IMR-90 (cell line): ENCODE data around the gene OR4D11. TPM values are rescaled to one million over a fixed set of nuclear protein-coding genes. Genes with fewer than 3 reads are reported as not detected.

Experiments used
- ATAC-seq: fragments of 200-7000 bp; cut with Tn5 transposase; 2 replicates; pipeline ENCODE4 v1.9.1; 2020; ENCODE audit warnings: low read depth, mild to moderate bottlenecking, moderate library complexity
- BruUV-seq: library from RNA; stranded (reverse); fragments of 400-500 nt; replicated peaks from 2 replicates; lab custom pipeline; 2021; lab: Mats Ljungman, UMichigan
- CTCF ChIA-PET: fragments of 300-600 bp; formaldehyde crosslinking; extraction: SDS; loops from one replicate; lab custom pipeline; 2021; ENCODE audit warnings: antibody characterized with exemption; lab: Yijun Ruan, JAX
- POLR2A ChIA-PET: fragments of 300-600 bp; sonication (Branson Sonifier 250); formaldehyde crosslinking; loops from one replicate; lab custom pipeline; 2022; ENCODE audit warnings: antibody characterized with exemption; ENCODE audit not compliant: unreplicated experiment; lab: Charles Lee
- DNase-seq: peaks from one replicate; pipeline ENCODE4 v3.0.0; 2013
- H2AFZ ChIP-seq: replicated peaks from 2 replicates; pipeline ENCODE3; 2013; ENCODE audit warnings: low read length, mild to moderate bottlenecking; ENCODE audit not compliant: poor library complexity
- H2AK5ac ChIP-seq: 2 replicates; pipeline ENCODE4 v1.6.1; 2013; ENCODE audit warnings: low read depth, low read length, inconsistent platforms
- H2AK9ac ChIP-seq: replicated peaks from 2 replicates; pipeline ENCODE3; 2013; ENCODE audit warnings: mild to moderate bottlenecking, low read depth, low read length, moderate library complexity; ENCODE audit not compliant: poor library complexity
- H2BK120ac ChIP-seq: 2 replicates; pipeline ENCODE4 v1.6.1; 2013; ENCODE audit warnings: low read depth, low read length, inconsistent platforms
- H2BK15ac ChIP-seq: 3 replicates; pipeline ENCODE4 v1.6.1; 2013; ENCODE audit warnings: low read depth, low read length, inconsistent platforms
- H2BK20ac ChIP-seq: 2 replicates; pipeline ENCODE4 v1.6.1; 2013; ENCODE audit warnings: low read depth, mild to moderate bottlenecking, inconsistent platforms, low read length, moderate library complexity
- H2BK5ac ChIP-seq: 2 replicates; pipeline ENCODE4 v1.6.1; 2013; ENCODE audit warnings: mild to moderate bottlenecking, low read depth, low read length, inconsistent platforms; ENCODE audit not compliant: poor library complexity, severe bottlenecking
- H3K14ac ChIP-seq: replicated peaks from 2 replicates; pipeline ENCODE4 v1.6.1; 2013; ENCODE audit warnings: low read depth, low read length, inconsistent platforms
- H3K18ac ChIP-seq: 2 replicates; pipeline ENCODE4 v1.6.1; 2013; ENCODE audit warnings: low read depth, low read length, control low read depth
- H3K23ac ChIP-seq: 2 replicates; pipeline ENCODE4 v1.6.1; 2013; ENCODE audit warnings: low read depth, low read length, inconsistent platforms
- H3K27ac ChIP-seq: 2 replicates; pipeline ENCODE4 v1.5.1; 2013; ENCODE audit warnings: mild to moderate bottlenecking, control low read depth, low read length; ENCODE audit not compliant: insufficient read depth
- H3K27me3 ChIP-seq: 2 replicates; pipeline ENCODE4 v1.6.1; 2013; ENCODE audit warnings: low read length; ENCODE audit not compliant: control insufficient read depth, insufficient read depth
- H3K36me3 ChIP-seq: 2 replicates; pipeline ENCODE4 v1.6.1; 2013; ENCODE audit warnings: low read length, mixed read lengths; ENCODE audit not compliant: control insufficient read depth, insufficient read depth
- H3K4ac ChIP-seq: 2 replicates; pipeline ENCODE4 v1.6.1; 2013; ENCODE audit warnings: low read depth, low read length, inconsistent platforms
- H3K4me1 ChIP-seq: 2 replicates; pipeline ENCODE4 v1.6.1; 2013; ENCODE audit warnings: low read length, mixed read lengths; ENCODE audit not compliant: control insufficient read depth, insufficient read depth
- H3K4me2 ChIP-seq: 2 replicates; pipeline ENCODE4 v1.6.1; 2013; ENCODE audit warnings: low read depth, mild to moderate bottlenecking, control low read depth, low read length, moderate library complexity
- H3K4me3 ChIP-seq: 2 replicates; pipeline ENCODE4 v1.5.1; 2013; ENCODE audit warnings: low read depth, mild to moderate bottlenecking, control low read depth, low read length, moderate library complexity; ENCODE audit not compliant: insufficient read depth
- H3K56ac ChIP-seq: 2 replicates; pipeline ENCODE4 v1.6.1; 2013; ENCODE audit warnings: low read length, inconsistent platforms; ENCODE audit not compliant: insufficient read depth; ENCODE audit errors: extremely low read depth
- H3K79me1 ChIP-seq, 2 experiments: 2 replicates each; pipeline ENCODE4 v1.6.1; 2013; ENCODE audit warnings: low read length in 2 of 2, inconsistent platforms in 1 of 2, low read depth in 1 of 2
- H3K9ac ChIP-seq: 2 replicates; pipeline ENCODE4 v1.6.1; 2013; ENCODE audit warnings: low read depth, low read length, control low read depth
- H3K9me1 ChIP-seq: 2 replicates; pipeline ENCODE4 v1.6.1; 2013; ENCODE audit warnings: low read length, inconsistent platforms; ENCODE audit not compliant: insufficient read depth
- H3K9me3 ChIP-seq: 2 replicates; pipeline ENCODE4 v1.6.1; 2013; ENCODE audit warnings: low read length; ENCODE audit not compliant: control insufficient read depth, insufficient read depth
- H4K20me1 ChIP-seq: 2 replicates; pipeline ENCODE4 v1.6.1; 2013; ENCODE audit warnings: low read length, inconsistent platforms; ENCODE audit not compliant: insufficient read depth
- H4K5ac ChIP-seq: 2 replicates; pipeline ENCODE4 v1.6.1; 2013; ENCODE audit warnings: mild to moderate bottlenecking, low read depth, low read length, control low read depth
- H4K8ac ChIP-seq, 2 experiments: 2 replicates each; pipeline ENCODE4 v1.6.1; 2013; ENCODE audit warnings: low read depth in 2 of 2, low read length in 2 of 2, control low read depth in 1 of 2, inconsistent platforms in 1 of 2
- H4K91ac ChIP-seq: 2 replicates; pipeline ENCODE4 v1.6.1; 2013; ENCODE audit warnings: low read depth, low read length, inconsistent platforms; ENCODE audit not compliant: insufficient read depth
- BHLHE40 ChIP-seq: fragments of 150-350 bp; IDR thresholded peaks from 2 replicates; pipeline ENCODE4 v1.6.1; 2016; ENCODE audit warnings: mild to moderate bottlenecking, low read depth, low read length
- CEBPB ChIP-seq: IDR thresholded peaks from 2 replicates; pipeline ENCODE4 v1.6.1; 2012; ENCODE audit warnings: low read depth, low read length, improper control_type of control experiment
- CHD1 ChIP-seq: IDR thresholded peaks from 2 replicates; pipeline ENCODE4 v1.6.1; 2012; ENCODE audit warnings: low read depth, low read length, improper control_type of control experiment
- FOS ChIP-seq: fragments of 150-350 bp; IDR thresholded peaks from 2 replicates; pipeline ENCODE4 v1.6.1; 2016; ENCODE audit warnings: low read depth, low read length
- MAFK ChIP-seq: IDR thresholded peaks from 2 replicates; pipeline ENCODE4 v1.6.1; 2012; ENCODE audit warnings: low read depth, low read length, improper control_type of control experiment
- MAZ ChIP-seq: IDR thresholded peaks from 2 replicates; pipeline ENCODE4 v1.6.1; 2012; ENCODE audit warnings: low read depth, mild to moderate bottlenecking, low read length, improper control_type of control experiment, moderate library complexity, borderline replicate concordance
- MXI1 ChIP-seq: IDR thresholded peaks from 2 replicates; pipeline ENCODE4 v1.6.1; 2012; ENCODE audit warnings: low read depth, mild to moderate bottlenecking, low read length, moderate library complexity, borderline replicate concordance
- NFE2L2 ChIP-seq: fragments of 150-350 bp; IDR thresholded peaks from 2 replicates; pipeline ENCODE4 v1.6.1; 2016; ENCODE audit warnings: low read depth, mild to moderate bottlenecking, low read length
- POLR2A ChIP-seq: IDR thresholded peaks from 2 replicates; pipeline ENCODE4 v1.6.1; 2012; ENCODE audit warnings: mild to moderate bottlenecking, low read depth, low read length
- RAD21 ChIP-seq: IDR thresholded peaks from 2 replicates; pipeline ENCODE4 v1.6.1; 2012; ENCODE audit warnings: low read length, improper control_type of control experiment
- RCOR1 ChIP-seq: IDR thresholded peaks from 2 replicates; pipeline ENCODE4 v1.6.1; 2012; ENCODE audit warnings: mild to moderate bottlenecking, low read length, improper control_type of control experiment; ENCODE audit not compliant: insufficient replicate concordance
- RFX5 ChIP-seq: IDR thresholded peaks from 2 replicates; pipeline ENCODE4 v1.8.0; 2012; ENCODE audit warnings: low read depth, mild to moderate bottlenecking, low read length, moderate library complexity
- SMC3 ChIP-seq: fragments of 150-350 bp; IDR thresholded peaks from 2 replicates; pipeline ENCODE4 v1.6.1; 2016; ENCODE audit warnings: low read depth, mild to moderate bottlenecking, antibody characterized with exemption, low read length, moderate library complexity
- WGBS, 2 experiments: methylation state at CpG; one replicate each; pipeline versions ENCODE4 v1.1.5 to v1.1.7; 2013; ENCODE audit warnings: missing lambda C conversion rate in 2 of 2; ENCODE audit not compliant: insufficient read length in 1 of 2; ENCODE audit errors: extremely low coverage in 2 of 2; 5-methylcytosine and 5-hydroxymethylcytosine counted together
- dilution Hi-C: fragments of 300-500 bp; cut with HindIII; formaldehyde crosslinking; loops from one replicate; pipeline ENCODE4 v1.14.3; 2018; ENCODE audit warnings: low sequenced_read_pairs; ENCODE audit not compliant: unreplicated experiment
- in situ Hi-C: fragments of 300-500 bp; cut with MboI; formaldehyde crosslinking; loops from 3 replicates; pipeline ENCODE4 v1.14.3; 2019; ENCODE audit warnings: low sequenced_read_pairs, inconsistent platforms, mixed read lengths
- intact Hi-C: fragments of 100-400 bp; cut with micrococcal nuclease; formaldehyde crosslinking; loops from 2 replicates; pipeline ENCODE4 v1.10.0; 2022
- polyA plus RNA-seq, 3 experiments: library from polyadenylated mRNA; depleted of rRNA; stranded (reverse); fragments of >200 nt; gene quantifications; 2 replicates each; pipeline ENCODE4 v1.2.3, GENCODE V29; 2012; ENCODE audit warnings: low replicate concordance in 1 of 3
- total RNA-seq: library from RNA; depleted of rRNA; stranded (reverse); fragments of >200 nt; gene quantifications from 2 replicates; pipeline ENCODE4 v1.2.3, GENCODE V29; 2012
- TF ChIP-seq, protein P1 (sequence below): fragments of 150-350 bp; IDR thresholded peaks from 2 replicates; pipeline ENCODE4 v1.6.1; 2016; ENCODE audit warnings: low read depth, mild to moderate bottlenecking, low read length, moderate library complexity, borderline replicate concordance
- TF ChIP-seq, protein P2 (sequence below): fragments of 150-350 bp; IDR thresholded peaks from 2 replicates; pipeline ENCODE4 v1.6.1; 2017; ENCODE audit warnings: mild to moderate bottlenecking, antibody characterized with exemption, low read length, low read depth
- TF ChIP-seq, protein P3 (sequence below): conservative IDR thresholded peaks from 2 replicates; pipeline ENCODE4 v1.5.1; 2012; ENCODE audit warnings: mild to moderate bottlenecking, low read depth, low read length, improper control_type of control experiment

OR4D11 gene
- total and polyA plus RNA-seq, 2 of the 4 experiments (the other 2 are of a cell fraction) = not detected

DNA sequence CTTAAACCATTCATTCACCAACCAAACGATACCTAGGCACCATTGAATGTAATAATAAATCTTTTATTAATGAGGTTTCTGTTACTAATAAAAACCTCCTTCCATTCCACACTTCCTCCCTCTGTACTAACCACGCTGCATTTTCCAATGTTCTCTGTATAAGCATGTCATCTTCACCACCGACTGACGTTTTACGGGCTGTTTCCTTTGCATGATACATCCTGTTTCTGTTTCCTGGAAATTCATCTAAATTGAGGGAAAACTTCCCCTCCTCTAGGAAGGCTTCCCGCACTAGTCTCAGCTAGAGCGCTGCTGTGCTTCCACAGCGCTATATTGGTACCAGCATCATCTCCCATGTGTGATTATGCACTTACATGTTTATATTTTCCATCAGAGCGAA is 28.2 kb upstream of the OR4D11 start:
- in situ Hi-C loops (no loop called here), dilution Hi-C loops (no loop called here), intact Hi-C loops (no loop called here)
- H3K4me3 ChIP-seq = no peak overlapping the region
- H4K20me1 ChIP-seq = no peaks in the 10 kb centered on the region
- BruUV-seq = no TSS peak
- H4K91ac ChIP-seq = no peak overlapping the region
- H2AK9ac ChIP-seq = no peak overlapping the region
- H3K18ac ChIP-seq = no peak overlapping the region
- no peaks in the 10 kb centered on the region for H3K4me1 ChIP-seq
- no peak overlapping the region for H4K5ac ChIP-seq
- H2BK20ac ChIP-seq = no peak overlapping the region
- CTCF ChIA-PET = no interaction called here
- no peak overlapping the region for H2BK5ac ChIP-seq
- no peak overlapping the region for H2AK5ac ChIP-seq
- H2AFZ ChIP-seq = no peak overlapping the region
- no peak overlapping the region for H4K8ac ChIP-seq
- no peak overlapping the region for H3K23ac ChIP-seq
- H3K56ac ChIP-seq = no peak overlapping the region
- no peak overlapping the region for H3K27ac ChIP-seq
- TF ChIP-seq RAD21 (no peak), RCOR1 (no peak), MAZ (no peak), MXI1 (no peak), NFE2L2 (no peak), RFX5 (no peak), SMC3 (no peak), CEBPB (no peak), CHD1 (no peak), POLR2A (no peak), FOS (no peak), MAFK (no peak), BHLHE40 (no peak)
- TF ChIP-seq, protein P1, sequence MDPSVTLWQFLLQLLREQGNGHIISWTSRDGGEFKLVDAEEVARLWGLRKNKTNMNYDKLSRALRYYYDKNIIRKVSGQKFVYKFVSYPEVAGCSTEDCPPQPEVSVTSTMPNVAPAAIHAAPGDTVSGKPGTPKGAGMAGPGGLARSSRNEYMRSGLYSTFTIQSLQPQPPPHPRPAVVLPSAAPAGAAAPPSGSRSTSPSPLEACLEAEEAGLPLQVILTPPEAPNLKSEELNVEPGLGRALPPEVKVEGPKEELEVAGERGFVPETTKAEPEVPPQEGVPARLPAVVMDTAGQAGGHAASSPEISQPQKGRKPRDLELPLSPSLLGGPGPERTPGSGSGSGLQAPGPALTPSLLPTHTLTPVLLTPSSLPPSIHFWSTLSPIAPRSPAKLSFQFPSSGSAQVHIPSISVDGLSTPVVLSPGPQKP = no peak
- TF ChIP-seq, protein P2, sequence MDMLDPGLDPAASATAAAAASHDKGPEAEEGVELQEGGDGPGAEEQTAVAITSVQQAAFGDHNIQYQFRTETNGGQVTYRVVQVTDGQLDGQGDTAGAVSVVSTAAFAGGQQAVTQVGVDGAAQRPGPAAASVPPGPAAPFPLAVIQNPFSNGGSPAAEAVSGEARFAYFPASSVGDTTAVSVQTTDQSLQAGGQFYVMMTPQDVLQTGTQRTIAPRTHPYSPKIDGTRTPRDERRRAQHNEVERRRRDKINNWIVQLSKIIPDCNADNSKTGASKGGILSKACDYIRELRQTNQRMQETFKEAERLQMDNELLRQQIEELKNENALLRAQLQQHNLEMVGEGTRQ = no peak
- TF ChIP-seq, protein P3, sequence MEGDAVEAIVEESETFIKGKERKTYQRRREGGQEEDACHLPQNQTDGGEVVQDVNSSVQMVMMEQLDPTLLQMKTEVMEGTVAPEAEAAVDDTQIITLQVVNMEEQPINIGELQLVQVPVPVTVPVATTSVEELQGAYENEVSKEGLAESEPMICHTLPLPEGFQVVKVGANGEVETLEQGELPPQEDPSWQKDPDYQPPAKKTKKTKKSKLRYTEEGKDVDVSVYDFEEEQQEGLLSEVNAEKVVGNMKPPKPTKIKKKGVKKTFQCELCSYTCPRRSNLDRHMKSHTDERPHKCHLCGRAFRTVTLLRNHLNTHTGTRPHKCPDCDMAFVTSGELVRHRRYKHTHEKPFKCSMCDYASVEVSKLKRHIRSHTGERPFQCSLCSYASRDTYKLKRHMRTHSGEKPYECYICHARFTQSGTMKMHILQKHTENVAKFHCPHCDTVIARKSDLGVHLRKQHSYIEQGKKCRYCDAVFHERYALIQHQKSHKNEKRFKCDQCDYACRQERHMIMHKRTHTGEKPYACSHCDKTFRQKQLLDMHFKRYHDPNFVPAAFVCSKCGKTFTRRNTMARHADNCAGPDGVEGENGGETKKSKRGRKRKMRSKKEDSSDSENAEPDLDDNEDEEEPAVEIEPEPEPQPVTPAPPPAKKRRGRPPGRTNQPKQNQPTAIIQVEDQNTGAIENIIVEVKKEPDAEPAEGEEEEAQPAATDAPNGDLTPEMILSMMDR = no peak
- WGBS, 2 experiments = 60% methylated on average over 2 of the region's 9 CpGs; no CpG with 5 or more reads in 1 of the 2 experiments
- H3K14ac ChIP-seq = no peak overlapping the region
- ATAC-seq (no peak), DNase-seq (no peak)
- H3K4ac ChIP-seq = no peak overlapping the region
- no peaks in the 10 kb centered on the region for H3K9me3 ChIP-seq
- no peak overlapping the region for H3K9ac ChIP-seq
- H3K79me1 ChIP-seq = no peaks in the 10 kb centered on the region
- H2BK15ac ChIP-seq = no peak overlapping the region
- no peaks in the 10 kb centered on the region for H3K9me1 ChIP-seq
- H3K36me3 ChIP-seq = no peaks in the 10 kb centered on the region
- POLR2A ChIA-PET = no interaction called here
- H3K4me2 ChIP-seq = no peak overlapping the region
- no peaks in the 10 kb centered on the region for H3K27me3 ChIP-seq
- no peak overlapping the region for H2BK120ac ChIP-seq
